Subcutaneous abdominal adipose tissue (tissue), 5 donors: ENCODE data around the gene LEMD2.

Experiments used
- H3K27ac ChIP-seq: one replicate; pipeline ENCODE4 v1.7.0; 2013; ENCODE audit warnings: low read depth, mild to moderate bottlenecking, inconsistent platforms, low read length, moderate library complexity
- H3K27me3 ChIP-seq, 5 donors: one replicate each; pipeline ENCODE4 v1.7.0; 2013; ENCODE audit warnings: low read length in 5 of 5, inconsistent platforms in 1 of 5; ENCODE audit not compliant: control insufficient read depth in 5 of 5, insufficient read depth in 4 of 5
- H3K36me3 ChIP-seq, 5 donors: one replicate each; pipeline ENCODE4 v1.7.0; 2013; ENCODE audit warnings: low read length in 5 of 5; ENCODE audit not compliant: control insufficient read depth in 5 of 5, insufficient read depth in 5 of 5
- H3K4me1 ChIP-seq, 5 donors: one replicate each; pipeline ENCODE4 v1.7.0; 2013; ENCODE audit warnings: low read length in 5 of 5, mild to moderate bottlenecking in 3 of 5, moderate library complexity in 1 of 5; ENCODE audit not compliant: control insufficient read depth in 5 of 5, insufficient read depth in 5 of 5
- H3K4me3 ChIP-seq, 5 donors: one replicate each; pipeline ENCODE4 v1.7.0; 2013; ENCODE audit warnings: low read length in 5 of 5, low read depth in 1 of 5
- H3K9ac ChIP-seq, 5 donors: one replicate each; pipeline ENCODE4 v1.7.0; 2013; ENCODE audit warnings: low read length in 5 of 5, mild to moderate bottlenecking in 4 of 5, moderate library complexity in 3 of 5
- H3K9me3 ChIP-seq, 5 donors: one replicate each; pipeline ENCODE4 v1.7.0; 2013; ENCODE audit warnings: low read length in 5 of 5; ENCODE audit not compliant: control insufficient read depth in 5 of 5
- donor health status: healthy.
- donor health status: healthy.
- donor health status: healthy.
- donor health status: healthy.
- donor health status: healthy.

The LEMD2 gene

DNA sequence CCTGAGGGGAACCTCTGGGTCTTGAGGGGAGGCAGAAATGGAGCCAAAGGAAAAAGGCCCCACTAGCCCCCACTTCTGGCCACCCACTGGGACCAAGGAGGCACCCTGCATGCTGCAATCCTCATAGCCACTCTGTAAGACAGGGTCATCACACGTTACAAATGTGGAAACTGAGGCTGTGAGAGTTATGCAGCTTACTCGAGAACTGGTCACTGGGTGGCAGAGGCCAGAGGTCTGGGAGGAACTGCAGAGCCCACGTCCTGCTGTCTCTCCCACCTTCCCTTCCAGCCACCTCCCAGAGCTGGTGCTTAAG lies 18.1 kb downstream of the LEMD2 start:
- H3K4me1 ChIP-seq = peaks cover 2 to 47% (median 31%) of the 10 kb centered on the region in 5 donors

DNA sequence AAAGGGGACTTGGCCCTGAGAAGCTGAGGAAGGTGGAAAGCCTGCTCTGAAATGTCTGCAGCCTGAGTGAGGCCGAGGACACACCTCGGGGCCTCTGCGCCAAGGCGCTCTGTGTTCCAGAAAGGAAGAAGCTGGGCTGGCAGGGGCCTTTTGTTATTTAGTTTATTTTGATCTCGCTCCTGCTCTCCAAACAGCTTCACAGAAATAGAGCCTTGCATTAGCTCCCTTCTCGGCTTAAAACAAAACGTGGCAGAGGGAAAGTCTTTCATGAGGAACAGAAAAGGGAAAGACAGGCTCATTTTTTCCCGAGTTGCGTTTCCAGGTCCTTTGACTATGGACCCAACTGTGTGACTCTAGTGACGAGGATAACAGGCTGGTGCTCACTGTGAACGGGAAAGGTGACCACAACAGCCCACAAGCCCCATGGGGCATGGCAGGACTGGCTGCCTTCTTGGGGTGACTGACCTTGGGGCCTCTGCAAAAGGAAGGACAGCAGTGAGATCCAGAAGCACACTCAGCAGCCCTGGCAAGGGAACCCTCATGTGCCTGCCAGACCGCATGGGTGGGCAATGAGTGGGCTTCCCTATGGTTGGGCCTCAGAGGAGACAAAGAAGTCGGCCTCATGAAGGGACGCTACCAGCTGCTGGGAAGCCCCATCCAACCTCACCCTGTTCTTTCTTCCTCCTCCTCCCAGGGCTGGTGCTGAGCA lies 18.7 kb downstream of the LEMD2 start:
- peak overlapping the region in 1 of 5 donors; percentile 6 for H3K9ac ChIP-seq
- H3K27me3 ChIP-seq = peaks cover 0 to 3% (median 0%) of the 10 kb centered on the region in 5 donors
- peaks cover 0 to 30% (median 27%) of the 10 kb centered on the region in 5 donors for H3K36me3 ChIP-seq
- H3K27ac ChIP-seq = no peak overlapping the region
- no peak overlapping the region for H3K4me3 ChIP-seq
- peaks cover 0 to 5% (median 0%) of the 10 kb centered on the region in 5 donors for H3K9me3 ChIP-seq
- peaks cover 2 to 47% (median 31%) of the 10 kb centered on the region in 5 donors for H3K4me1 ChIP-seq

More for the DNA sequence above, 18.1 kb downstream of the LEMD2 start:
- peaks cover 0 to 35% (median 32%) of the 10 kb centered on the region in 5 donors for H3K36me3 ChIP-seq
- H3K27me3 ChIP-seq = peaks cover 0 to 3% (median 0%) of the 10 kb centered on the region in 5 donors
- peak overlapping the region in 1 of 5 donors; percentile 34 for H3K9ac ChIP-seq
- no peak overlapping the region for H3K4me3 ChIP-seq
- H3K27ac ChIP-seq = peak overlapping the region; percentile 27
- peaks cover 0 to 5% (median 0%) of the 10 kb centered on the region in 5 donors for H3K9me3 ChIP-seq

DNA sequence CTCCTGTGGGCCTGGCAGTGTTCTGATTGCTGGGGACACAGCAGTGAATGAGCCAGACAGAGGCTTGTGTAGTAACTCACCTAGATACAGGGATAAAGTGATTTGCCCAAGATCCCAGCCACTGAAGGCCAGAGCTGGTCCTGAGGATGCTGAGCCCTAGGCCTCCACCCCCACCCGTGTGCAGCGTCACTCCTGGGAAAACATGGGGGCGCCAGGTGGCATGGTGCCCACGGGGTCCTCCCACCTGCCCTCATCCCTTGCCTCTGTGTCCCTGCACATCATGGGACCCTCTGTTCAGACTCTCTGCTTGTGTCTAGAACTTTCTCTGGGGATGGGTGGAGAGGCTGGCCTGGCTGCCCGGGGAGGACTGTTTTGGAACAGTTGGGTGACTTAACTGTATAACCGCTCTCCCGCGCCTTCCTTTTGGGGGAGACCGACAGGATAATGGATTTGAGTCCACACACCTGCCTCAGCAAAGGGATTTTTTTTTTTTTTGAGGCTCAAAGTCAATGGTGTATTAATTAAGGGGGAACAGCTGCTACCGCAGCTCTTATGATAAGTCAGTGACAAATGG lies 19.6 kb downstream of the LEMD2 start:
- Histone ChIP-seq H3K27me3 (peaks cover 0 to 3% (median 0%) of the 10 kb centered on the region in 5 donors), H3K9ac (no peak overlapping the region), H3K36me3 (peaks cover 0 to 22% (median 19%) of the 10 kb centered on the region in 5 donors), H3K27ac (no peak overlapping the region), H3K4me1 (peaks cover 2 to 47% (median 31%) of the 10 kb centered on the region in 5 donors), H3K4me3 (no peak overlapping the region), H3K9me3 (peaks cover 0 to 5% (median 0%) of the 10 kb centered on the region in 5 donors)

DNA sequence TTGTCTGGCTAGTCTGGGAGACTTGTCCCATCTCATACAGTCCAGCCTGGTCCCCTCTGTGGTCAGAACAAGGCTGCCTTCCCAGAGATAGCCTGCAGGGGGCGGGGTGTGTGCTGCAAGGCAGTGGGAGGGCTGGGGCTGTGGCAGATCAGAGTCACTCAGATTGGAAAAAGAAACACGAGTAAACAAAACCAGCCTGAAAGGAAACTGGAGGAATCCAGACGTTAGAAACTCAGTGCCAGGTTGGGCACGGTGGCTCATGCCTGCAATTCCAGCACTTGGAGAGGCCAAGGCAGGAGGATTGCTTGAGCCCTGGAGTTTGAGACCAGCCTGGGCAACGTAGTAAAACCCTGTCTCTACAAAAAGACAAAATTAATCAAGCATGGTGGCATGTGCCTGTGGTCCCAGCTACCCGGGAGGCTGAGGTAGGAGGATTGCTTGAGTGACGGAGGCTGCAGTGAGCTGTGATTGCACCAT lies 20.2 kb downstream of the LEMD2 start:
- Histone ChIP-seq H3K27me3 (peaks cover 0 to 3% (median 0%) of the 10 kb centered on the region in 5 donors), H3K4me3 (no peak overlapping the region), H3K27ac (no peak overlapping the region), H3K9ac (no peak overlapping the region), H3K36me3 (peaks cover 0 to 19% (median 16%) of the 10 kb centered on the region in 5 donors), H3K4me1 (peaks cover 2 to 47% (median 31%) of the 10 kb centered on the region in 5 donors), H3K9me3 (peaks cover 0 to 5% (median 0%) of the 10 kb centered on the region in 5 donors)

- Histone ChIP-seq H3K27ac (no peak overlapping the region), H3K27me3 (peaks cover 0 to 3% (median 0%) of the 10 kb centered on the region in 5 donors), H3K9me3 (peaks cover 0 to 5% (median 0%) of the 10 kb centered on the region in 5 donors), H3K9ac (no peak overlapping the region), H3K4me1 (peaks cover 2 to 41% (median 23%) of the 10 kb centered on the region in 5 donors), H3K4me3 (no peak overlapping the region), H3K36me3 (peaks cover 0 to 4% (median 2%) of the 10 kb centered on the region in 5 donors)
Measured at GRCh38 chr6:33766921-33767907, 21.7 kb downstream of the LEMD2 start.

DNA sequence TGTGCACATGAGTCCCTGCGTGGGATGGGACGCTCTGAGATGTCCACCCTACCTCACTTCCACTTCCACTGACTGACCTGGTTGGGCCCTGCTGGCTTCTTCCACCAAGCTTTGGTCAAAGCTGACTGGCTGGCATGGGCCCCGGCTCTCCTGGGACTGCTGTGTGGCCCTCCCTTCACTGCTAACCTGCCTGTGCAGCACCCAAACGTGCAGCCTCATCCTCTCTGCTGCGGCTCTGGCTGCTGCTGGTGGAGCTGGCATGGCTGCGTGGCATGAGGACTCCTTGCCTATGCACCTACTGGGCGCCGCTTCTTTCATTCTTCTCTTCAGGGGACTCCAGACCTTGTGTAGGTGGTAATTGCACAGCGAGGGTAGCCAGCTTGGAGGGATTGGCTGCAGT lies 23.6 kb downstream of the LEMD2 start:
- Histone ChIP-seq H3K27ac (no peak overlapping the region), H3K27me3 (peaks cover 0 to 3% (median 0%) of the 10 kb centered on the region in 5 donors), H3K36me3 (no peaks in the 10 kb centered on the region), H3K9ac (no peak overlapping the region), H3K4me3 (no peak overlapping the region), H3K9me3 (peaks cover 0 to 5% (median 0%) of the 10 kb centered on the region in 5 donors), H3K4me1 (peaks cover 1 to 31% (median 18%) of the 10 kb centered on the region in 5 donors)

DNA sequence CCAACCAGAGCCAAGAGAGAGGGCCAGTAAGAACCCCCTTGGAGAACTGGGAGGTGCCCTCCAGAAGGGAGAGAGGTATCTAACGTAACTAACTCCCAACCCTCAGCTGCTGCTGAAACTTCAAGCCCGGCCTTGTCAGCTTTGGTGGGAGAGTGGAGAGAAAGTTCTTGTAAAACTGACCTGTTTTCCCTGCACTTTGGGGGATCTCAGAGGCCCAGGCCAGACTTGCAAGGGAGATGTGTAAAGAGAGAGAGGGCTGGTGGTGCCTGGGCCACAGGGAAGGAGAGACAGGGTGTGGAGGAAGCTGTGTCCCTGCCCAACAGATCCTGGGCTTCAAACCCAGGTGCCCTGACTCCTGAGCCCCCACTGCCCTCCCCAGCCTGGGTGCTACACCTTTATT lies 24.9 kb downstream of the LEMD2 start:
- Histone ChIP-seq H3K4me3 (no peak overlapping the region), H3K9me3 (peaks cover 0 to 5% (median 0%) of the 10 kb centered on the region in 5 donors), H3K36me3 (no peaks in the 10 kb centered on the region), H3K9ac (no peak overlapping the region), H3K27me3 (no peaks in the 10 kb centered on the region), H3K4me1 (peaks cover 0 to 24% (median 16%) of the 10 kb centered on the region in 5 donors), H3K27ac (no peak overlapping the region)

DNA sequence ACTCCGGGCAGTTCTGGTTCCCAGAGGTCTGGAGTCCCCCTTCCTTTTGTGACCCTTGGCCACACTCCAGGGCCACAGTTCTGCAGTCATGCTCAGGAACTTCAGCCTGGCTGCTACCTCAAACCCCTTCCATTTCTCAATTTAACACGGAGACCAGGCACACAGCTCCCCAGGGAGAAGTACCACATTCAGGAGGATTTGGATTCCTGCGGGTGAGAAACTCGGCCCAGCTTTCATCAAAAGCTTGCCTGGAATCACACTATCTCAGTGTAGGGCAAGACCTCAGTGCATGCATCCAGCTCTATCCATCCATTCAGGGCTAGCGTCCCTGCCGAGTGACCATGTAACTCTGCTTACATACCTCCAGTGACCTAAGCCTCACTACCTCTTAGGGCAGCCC lies 25.4 kb downstream of the LEMD2 start:
- no peak overlapping the region for H3K27ac ChIP-seq
- no peak overlapping the region for H3K4me3 ChIP-seq
- peaks cover 0 to 20% (median 14%) of the 10 kb centered on the region in 5 donors for H3K4me1 ChIP-seq
- H3K36me3 ChIP-seq = no peaks in the 10 kb centered on the region
- no peaks in the 10 kb centered on the region for H3K27me3 ChIP-seq
- H3K9ac ChIP-seq = no peak overlapping the region
- peaks cover 0 to 5% (median 0%) of the 10 kb centered on the region in 5 donors for H3K9me3 ChIP-seq

GRCh38 chr6:33762713-33763112 lies 26.2 kb downstream of the LEMD2 start:
- peaks cover 0 to 5% (median 0%) of the 10 kb centered on the region in 5 donors for H3K9me3 ChIP-seq
- no peaks in the 10 kb centered on the region for H3K36me3 ChIP-seq
- H3K4me3 ChIP-seq = no peak overlapping the region
- H3K4me1 ChIP-seq = peaks cover 0 to 16% (median 14%) of the 10 kb centered on the region in 5 donors
- H3K27ac ChIP-seq = no peak overlapping the region
- no peaks in the 10 kb centered on the region for H3K27me3 ChIP-seq
- H3K9ac ChIP-seq = no peak overlapping the region
